Glutamatergic neuron (in vitro differentiated cells): Measurements from ENCODE around the gene PUDP. TPM values are rescaled to one million over a fixed set of nuclear protein-coding genes. Genes with fewer than 3 reads are reported as not detected.
"Not testable (repeated sequence)": the region's sequence is repeated elsewhere in the genome, so short reads cannot be mapped to it uniquely, and the experiment has no call there.

Source experiments
- DNase-seq: peaks from one replicate; pipeline ENCODE4 v3.0.0; 2022
- H3K27ac Mint-ChIP-seq: one replicate; pipeline ENCODE4 v1.8.0; 2020; ENCODE audit warnings: mild to moderate bottlenecking, mixed read lengths, inconsistent platforms; ENCODE audit not compliant: unreplicated experiment
- H3K27me3 Mint-ChIP-seq: one replicate; pipeline ENCODE4 v1.8.0; 2020; ENCODE audit warnings: mild to moderate bottlenecking, moderate library complexity, mixed read lengths, inconsistent platforms; ENCODE audit not compliant: unreplicated experiment
- H3K36me3 Mint-ChIP-seq: one replicate; pipeline ENCODE4 v1.8.0; 2020; ENCODE audit warnings: mild to moderate bottlenecking, mixed read lengths, inconsistent platforms; ENCODE audit not compliant: unreplicated experiment
- H3K4me1 Mint-ChIP-seq: one replicate; pipeline ENCODE4 v1.8.0; 2020; ENCODE audit warnings: mild to moderate bottlenecking, low read depth, mixed read lengths, inconsistent platforms; ENCODE audit not compliant: unreplicated experiment
- H3K4me3 Mint-ChIP-seq: one replicate; pipeline ENCODE4 v1.8.0; 2020; ENCODE audit warnings: mild to moderate bottlenecking, mixed read lengths, inconsistent platforms; ENCODE audit not compliant: unreplicated experiment
- H3K9me3 Mint-ChIP-seq: one replicate; pipeline ENCODE4 v1.8.0; 2020; ENCODE audit warnings: mild to moderate bottlenecking, moderate library complexity, mixed read lengths, inconsistent platforms; ENCODE audit not compliant: unreplicated experiment
- total RNA-seq: library from RNA; stranded (reverse); fragmentation: NEBNext Ultra II Directional; extraction: Animal tissue kit (Norgen Biotek cat#: 25700); gene quantifications from one replicate; pipeline ENCODE4 v1.2.1, GENCODE V29; 2021; ENCODE audit not compliant: unreplicated experiment
- TF ChIP-seq, protein P1 (sequence below): fragments of 200-600 bp; sonication (generic); IDR thresholded peaks from one replicate; pipeline ENCODE4 v1.5.0; 2021; ENCODE audit not compliant: partially characterized antibody, unreplicated experiment

PUDP gene
- total RNA-seq, 1 donor from 2014 or later, result 22.7 TPM

DNA sequence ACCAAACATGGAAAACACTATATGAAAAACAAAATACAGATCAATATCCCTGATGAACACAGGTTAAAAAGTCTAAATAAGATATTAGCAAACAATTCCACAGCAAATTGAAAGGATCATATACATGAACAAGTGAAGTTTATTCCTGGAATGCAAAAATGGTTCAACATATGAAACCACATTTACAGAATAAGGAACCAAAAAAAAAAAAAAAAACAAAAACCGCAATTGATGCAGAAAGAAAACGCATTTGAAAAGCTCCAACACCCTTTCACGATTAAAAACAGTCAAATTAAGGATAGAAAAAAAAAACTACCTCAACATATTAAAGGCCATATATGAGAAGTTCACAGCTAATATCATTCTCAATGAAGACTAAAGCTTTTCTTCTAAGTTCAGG is 45.8 kb downstream of the PUDP start:
- no peak overlapping the region for H3K4me3 Mint-ChIP-seq
- TF ChIP-seq, protein P1, sequence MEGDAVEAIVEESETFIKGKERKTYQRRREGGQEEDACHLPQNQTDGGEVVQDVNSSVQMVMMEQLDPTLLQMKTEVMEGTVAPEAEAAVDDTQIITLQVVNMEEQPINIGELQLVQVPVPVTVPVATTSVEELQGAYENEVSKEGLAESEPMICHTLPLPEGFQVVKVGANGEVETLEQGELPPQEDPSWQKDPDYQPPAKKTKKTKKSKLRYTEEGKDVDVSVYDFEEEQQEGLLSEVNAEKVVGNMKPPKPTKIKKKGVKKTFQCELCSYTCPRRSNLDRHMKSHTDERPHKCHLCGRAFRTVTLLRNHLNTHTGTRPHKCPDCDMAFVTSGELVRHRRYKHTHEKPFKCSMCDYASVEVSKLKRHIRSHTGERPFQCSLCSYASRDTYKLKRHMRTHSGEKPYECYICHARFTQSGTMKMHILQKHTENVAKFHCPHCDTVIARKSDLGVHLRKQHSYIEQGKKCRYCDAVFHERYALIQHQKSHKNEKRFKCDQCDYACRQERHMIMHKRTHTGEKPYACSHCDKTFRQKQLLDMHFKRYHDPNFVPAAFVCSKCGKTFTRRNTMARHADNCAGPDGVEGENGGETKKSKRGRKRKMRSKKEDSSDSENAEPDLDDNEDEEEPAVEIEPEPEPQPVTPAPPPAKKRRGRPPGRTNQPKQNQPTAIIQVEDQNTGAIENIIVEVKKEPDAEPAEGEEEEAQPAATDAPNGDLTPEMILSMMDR, result no peak
- no peaks in the 10 kb centered on the region for H3K27me3 Mint-ChIP-seq
- no peak for DNase-seq
- no peaks in the 10 kb centered on the region for H3K9me3 Mint-ChIP-seq
- H3K4me1 Mint-ChIP-seq, result peaks cover 4% of the 10 kb centered on the region
- H3K36me3 Mint-ChIP-seq, result no peaks in the 10 kb centered on the region
- no peak overlapping the region for H3K27ac Mint-ChIP-seq

DNA sequence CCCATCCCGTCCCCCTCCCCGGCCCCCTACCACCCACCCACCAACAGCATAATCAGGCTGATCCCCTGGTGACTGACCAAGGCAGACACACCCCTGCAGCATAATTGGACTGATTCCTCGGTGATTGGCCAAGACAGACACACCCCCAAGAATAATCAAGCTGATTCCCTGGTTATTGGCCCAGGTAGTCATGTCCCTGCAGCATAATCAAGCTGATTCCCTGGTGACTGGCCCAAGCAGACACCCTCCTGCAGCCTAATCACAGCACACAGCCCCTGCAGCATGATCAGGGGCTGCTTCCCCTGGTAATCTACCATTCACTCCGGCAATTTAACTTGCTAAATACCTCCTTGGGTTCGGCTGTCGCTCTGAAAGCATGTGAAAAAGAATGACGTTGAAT is 47.9 kb downstream of the PUDP start:
- Mint-ChIP-seq H3K27me3 (no peaks in the 10 kb centered on the region), H3K36me3 (no peaks in the 10 kb centered on the region), H3K4me1 (peaks cover 7% of the 10 kb centered on the region), H3K27ac (no peak overlapping the region), H3K9me3 (no peaks in the 10 kb centered on the region), H3K4me3 (no peak overlapping the region)
- DNase-seq, result no peak
- TF ChIP-seq, protein P1, result no peak

DNA sequence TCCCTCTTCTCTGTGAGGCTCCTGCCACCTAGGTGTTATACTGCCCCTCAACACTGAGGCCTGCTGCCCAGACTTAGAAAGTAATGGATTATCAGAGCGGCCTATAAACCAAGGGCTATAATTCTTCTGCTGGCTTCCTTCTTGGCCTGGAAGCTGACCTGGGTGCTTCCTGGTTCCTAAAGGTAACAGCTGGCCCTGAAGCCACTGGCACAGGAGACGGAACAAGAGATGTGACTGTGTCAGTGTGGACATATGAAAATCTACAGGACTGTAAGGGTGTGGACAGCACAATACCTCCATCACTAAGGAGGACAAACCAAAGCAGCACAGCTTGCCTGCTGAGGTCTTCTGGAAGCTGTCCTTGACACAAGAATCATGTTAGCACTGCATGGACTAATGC is 52.3 kb downstream of the PUDP start:
- not testable (repeated sequence) for H3K9me3 Mint-ChIP-seq, H3K27me3 Mint-ChIP-seq, H3K36me3 Mint-ChIP-seq, DNase-seq, H3K27ac Mint-ChIP-seq, H3K4me3 Mint-ChIP-seq, H3K4me1 Mint-ChIP-seq

DNA sequence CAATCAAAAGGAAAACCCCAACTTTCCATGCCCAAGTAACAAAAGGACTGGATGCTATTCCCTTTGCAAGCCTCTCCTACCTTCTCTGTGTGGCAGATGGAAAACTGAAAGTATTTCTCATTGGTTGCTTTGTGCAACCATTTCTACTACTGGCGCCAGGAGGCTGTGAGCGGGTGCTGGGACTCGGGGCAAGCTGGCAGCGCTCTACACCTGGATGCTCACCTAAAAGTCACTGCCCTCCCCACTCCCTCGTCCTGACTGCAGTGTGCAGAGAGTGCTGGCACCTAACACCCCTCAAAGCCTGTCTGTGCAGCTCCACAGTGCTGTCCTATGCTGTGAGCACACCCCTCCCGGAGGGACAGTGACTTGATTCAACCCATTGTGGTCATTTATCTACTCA is 54.6 kb downstream of the PUDP start:
- H3K27ac Mint-ChIP-seq, result no peak overlapping the region
- H3K4me3 Mint-ChIP-seq, result no peak overlapping the region

DNA sequence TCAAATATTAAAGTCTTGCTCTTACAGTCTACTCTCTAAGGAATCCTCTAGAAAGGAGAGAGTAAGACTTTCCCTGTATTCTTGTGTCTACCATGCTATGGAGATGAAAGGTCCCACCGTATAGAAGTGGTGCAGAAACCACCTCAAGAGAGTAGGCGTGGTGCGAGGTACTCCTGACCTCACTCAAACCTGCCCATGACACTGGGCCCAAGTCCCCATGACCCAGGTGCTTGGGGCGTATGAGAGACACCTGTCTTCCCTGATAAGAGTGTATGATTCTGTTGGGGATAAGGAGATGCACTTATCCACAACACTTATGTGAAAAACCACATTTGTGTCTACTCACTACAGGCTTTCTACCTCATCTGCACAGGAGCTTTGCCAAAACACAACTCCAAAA is 55.4 kb downstream of the PUDP start:
- TF ChIP-seq, protein P1, result no peak
- Mint-ChIP-seq H3K4me1 (peaks cover 7% of the 10 kb centered on the region), H3K27me3 (no peaks in the 10 kb centered on the region), H3K9me3 (no peaks in the 10 kb centered on the region), H3K36me3 (no peaks in the 10 kb centered on the region), H3K4me3 (no peak overlapping the region), H3K27ac (no peak overlapping the region)
- DNase-seq, result no peak

More for the DNA sequence above, 54.6 kb downstream of the PUDP start:
- no peak for DNase-seq
- TF ChIP-seq, protein P1, result no peak
- Mint-ChIP-seq H3K4me1 (peaks cover 9% of the 10 kb centered on the region), H3K36me3 (no peaks in the 10 kb centered on the region), H3K27me3 (no peaks in the 10 kb centered on the region), H3K9me3 (no peaks in the 10 kb centered on the region)

DNA sequence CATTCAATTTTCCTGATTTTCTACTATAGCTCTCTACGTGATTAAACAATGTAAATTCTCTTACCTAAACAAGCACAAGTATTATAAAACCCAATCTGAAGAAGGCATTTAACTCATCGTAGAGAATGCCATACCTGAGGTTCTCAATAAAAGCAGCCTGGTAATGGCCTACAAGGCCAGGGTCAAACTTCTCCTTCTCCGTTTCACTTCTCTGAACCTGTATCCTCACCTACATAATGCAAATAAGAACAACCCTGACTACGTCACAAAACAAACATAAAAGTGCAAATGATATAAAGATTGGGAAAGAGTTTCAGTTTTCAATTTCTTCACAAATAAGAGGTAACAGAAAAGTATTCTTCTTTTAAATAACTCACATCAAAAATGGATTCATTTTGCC is 56.0 kb downstream of the PUDP start:
- peaks cover 4% of the 10 kb centered on the region for H3K4me1 Mint-ChIP-seq
- H3K4me3 Mint-ChIP-seq, result no peak overlapping the region
- TF ChIP-seq, protein P1, result no peak
- no peaks in the 10 kb centered on the region for H3K36me3 Mint-ChIP-seq
- no peaks in the 10 kb centered on the region for H3K9me3 Mint-ChIP-seq
- H3K27ac Mint-ChIP-seq, result no peak overlapping the region
- H3K27me3 Mint-ChIP-seq, result no peaks in the 10 kb centered on the region
- DNase-seq, result no peak
